K562 (cell line): ENCODE measurements around the gene OR10S1.

Experiments
- TBL1XR1 ChIP-seq, 2 experiments: IDR thresholded peaks; 2 replicates each; pipeline ENCODE4 v1.6.1; 2012; ENCODE audit warnings: improper control_type of control experiment in 2 of 2, low read length in 2 of 2, mild to moderate bottlenecking in 1 of 2
- USF2 ChIP-seq: sonication (generic); formaldehyde crosslinking; IDR thresholded peaks from 2 replicates; pipeline ENCODE4 v1.5.0; 2020; ENCODE audit warnings: missing genetic modification reagents

DNA sequence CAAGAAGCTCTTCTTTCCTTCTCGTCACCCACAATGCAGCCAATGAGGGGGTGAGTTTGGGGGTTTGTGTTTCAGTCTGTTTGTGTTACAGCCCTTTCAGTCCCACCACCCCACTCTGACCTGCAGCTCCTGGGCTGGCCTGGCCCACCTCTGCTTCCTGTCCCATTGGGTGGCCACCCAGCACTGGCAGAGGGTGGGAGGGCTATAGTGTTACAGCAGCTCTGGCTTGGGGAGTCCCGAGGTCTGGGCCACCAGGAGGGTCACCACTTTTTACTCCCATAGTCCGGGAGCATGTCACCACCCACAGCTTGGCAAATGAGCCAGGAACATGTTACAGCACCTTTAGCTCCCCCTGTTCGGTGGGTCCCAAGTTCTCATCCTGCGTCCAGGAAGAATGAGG is 1.7 kb upstream of the OR10S1 start:
- TF ChIP-seq USF2 (CRISPR knock-in tag) (no peak), TBL1XR1 (IDR thresholded peaks at IDR 0.05; ENCODE audit: low read length in 2 of 2) (no peak)
